Measurements from ENCODE around the gene TBC1D22A. TPM values are rescaled to one million over a fixed set of nuclear protein-coding genes. Genes with fewer than 3 reads are reported as not detected.
"Not testable (repeated sequence)": the region's sequence is repeated elsewhere in the genome, so short reads cannot be mapped to it uniquely, and the experiment has no call there.

Gene TBC1D22A
- total and polyA plus RNA-seq, 8 donors = 14.4 to 33.5 (median 15.7) TPM

GRCh38 chr22:47046411-47047065 lies 284.1 kb downstream of the TBC1D22A start:
- no peaks in the 10 kb centered on the region for H3K9me3 ChIP-seq
- no peak for ATAC-seq
- no peaks in the 10 kb centered on the region for H3K27me3 ChIP-seq
- peaks cover 0 to 15% of the 10 kb centered on the region in 2 donors for H3K4me1 ChIP-seq
- no peaks in the 10 kb centered on the region for H3K36me3 ChIP-seq
- TF ChIP-seq CTCF (IDR thresholded peaks at IDR 0.05) = no peak
- intact Hi-C loops (cut with DNase I) = no loop called here
- peak in 2 of 4 donors; percentile 24 to 36 for DNase-seq
- H3K4me3 ChIP-seq = no peak overlapping the region
- no peak overlapping the region for H3K27ac ChIP-seq

- intact Hi-C loops (cut with DNase I) = no loop called here
- DNase-seq (peak in 2 of 4 donors; percentile 12 to 64), ATAC-seq (no peak)
- Histone ChIP-seq H3K27ac (no peak overlapping the region), H3K27me3 (no peaks in the 10 kb centered on the region), H3K4me3 (no peak overlapping the region), H3K36me3 (no peaks in the 10 kb centered on the region), H3K4me1 (peaks cover 0 to 15% of the 10 kb centered on the region in 2 donors), H3K9me3 (no peaks in the 10 kb centered on the region)
- TF ChIP-seq CTCF (IDR thresholded peaks at IDR 0.05) = no peak
Observed at GRCh38 chr22:47047321-47048122, 285.1 kb downstream of the TBC1D22A start.

GRCh38 chr22:47048123-47049077 lies 285.9 kb downstream of the TBC1D22A start:
- no peak for TF ChIP-seq CTCF (IDR thresholded peaks at IDR 0.05)
- H3K27me3 ChIP-seq = no peaks in the 10 kb centered on the region
- H3K36me3 ChIP-seq = peaks cover 0 to 1% of the 10 kb centered on the region in 2 donors
- DNase-seq (peak in 2 of 4 donors; percentile 22 to 60), ATAC-seq (no peak)
- no peaks in the 10 kb centered on the region for H3K9me3 ChIP-seq
- H3K27ac ChIP-seq = no peak overlapping the region
- H3K4me3 ChIP-seq = no peak overlapping the region
- peaks cover 0 to 10% of the 10 kb centered on the region in 2 donors for H3K4me1 ChIP-seq
- intact Hi-C loops (cut with DNase I) = no loop called here

- H3K4me3 ChIP-seq = no peak overlapping the region
- H3K4me1 ChIP-seq = peaks cover 0 to 3% of the 10 kb centered on the region in 2 donors
- no peaks in the 10 kb centered on the region for H3K9me3 ChIP-seq
- H3K27me3 ChIP-seq = no peaks in the 10 kb centered on the region
- no peak overlapping the region for H3K27ac ChIP-seq
- intact Hi-C loops (cut with DNase I) = no loop called here
- ATAC-seq = no peak
- H3K36me3 ChIP-seq = peaks cover 0 to 6% of the 10 kb centered on the region in 2 donors
- no peak for TF ChIP-seq CTCF (IDR thresholded peaks at IDR 0.05)
- DNase-seq = peak in 1 of 4 donors; percentile 50
Observed at GRCh38 chr22:47049078-47049624, 286.7 kb downstream of the TBC1D22A start.

GRCh38 chr22:47049736-47050400 lies 287.4 kb downstream of the TBC1D22A start:
- DNase-seq = peak in 1 of 4 donors; percentile 27
- H3K36me3 ChIP-seq; H3K4me1 ChIP-seq; H3K4me3 ChIP-seq; H3K27me3 ChIP-seq; ATAC-seq; H3K9me3 ChIP-seq; H3K27ac ChIP-seq; intact Hi-C loops (cut with DNase I): not testable (repeated sequence)

Measured in left lung (tissue), 10 donors.